Heart left ventricle (tissue), 16 donors: Measurements from ENCODE around the gene CACNA1D. TPM values are rescaled to one million over a fixed set of nuclear protein-coding genes. Genes with fewer than 3 reads are reported as not detected.
"Not testable (repeated sequence)": the region's sequence is repeated elsewhere in the genome, so short reads cannot be mapped to it uniquely, and the experiment has no call there.

ENCODE experiments used
- ATAC-seq, 4 donors: fragments of 200-7000 bp; cut with Tn5 transposase; one replicate each; pipeline ENCODE4 v1.9.1; 2020 to 2022; ENCODE audit warnings: moderate library complexity in 4 of 4, mild to moderate bottlenecking in 3 of 4, moderate number of reproducible peaks in 1 of 4
- DNase-seq, 5 donors: peaks; one replicate each; pipeline ENCODE4 v3.0.0-alpha.2; 2020
- H3K27ac ChIP-seq, 12 donors: fragments of 200-600 bp; sonication (generic) in 4 of 12; one replicate each; pipeline versions ENCODE4 v1.5.0 to v1.8.0; 2016 to 2022; ENCODE audit warnings: mild to moderate bottlenecking in 2 of 12
- H3K27me3 ChIP-seq, 9 donors: fragments of 200-600 bp; sonication (generic) in 2 of 9; one replicate each; pipeline versions ENCODE4 v1.5.1 to v1.8.0; 2016 to 2022; ENCODE audit warnings: mild to moderate bottlenecking in 3 of 9
- H3K36me3 ChIP-seq, 9 donors: fragments of 200-600 bp; sonication (generic) in 2 of 9; one replicate each; pipeline versions ENCODE4 v1.5.0 to v1.8.0; 2018 to 2022; ENCODE audit warnings: mild to moderate bottlenecking in 2 of 9
- H3K4me1 ChIP-seq, 12 donors: fragments of 200-600 bp; sonication (generic) in 4 of 12; one replicate each; pipeline versions ENCODE4 v1.5.0 to v1.8.0; 2016 to 2022; ENCODE audit warnings: mild to moderate bottlenecking in 3 of 12
- H3K4me3 ChIP-seq, 12 donors: fragments of 200-600 bp; sonication (generic) in 4 of 12; one replicate each; pipeline versions ENCODE4 v1.5.0 to v1.8.0; 2017 to 2022; ENCODE audit warnings: mild to moderate bottlenecking in 9 of 12, moderate library complexity in 4 of 12
- H3K9me3 ChIP-seq, 12 donors: fragments of 200-600 bp; sonication (generic) in 4 of 12; one replicate each; pipeline versions ENCODE4 v1.5.0 to v1.8.0; 2016 to 2022; ENCODE audit warnings: mild to moderate bottlenecking in 1 of 12
- CTCF ChIP-seq, 12 donors: fragments of 200-600 bp; sonication (generic) in 4 of 12; IDR thresholded peaks; one replicate each; pipeline versions ENCODE4 v1.5.0 to v1.8.0; 2018 to 2022; ENCODE audit warnings: antibody characterized with exemption in 12 of 12, mild to moderate bottlenecking in 5 of 12
- POLR2A ChIP-seq, 2 donors: fragments of 450-650 bp; IDR thresholded peaks; one replicate each; pipeline ENCODE4 v1.6.1; 2017; ENCODE audit warnings: antibody characterized with exemption in 2 of 2, mild to moderate bottlenecking in 2 of 2, moderate library complexity in 2 of 2
- WGBS, 4 donors: extraction: QIAGEN DNeasy Blood & Tissue Kit in 2 of 4; methylation state at CpG; one replicate each; pipeline versions ENCODE4 v1.1.5 to v1.1.7; 2013 to 2018; 5-methylcytosine and 5-hydroxymethylcytosine counted together
- intact Hi-C, 10 donors: fragments of 100-400 bp; cut with DNase I; formaldehyde crosslinking; loops; one replicate each; pipeline versions ENCODE4 v1.11.1 to v1.14.2; 2022
- polyA plus RNA-seq, 2 donors: library from polyadenylated mRNA; stranded (reverse); fragments of 200-250 nt; gene quantifications; one replicate each; pipeline ENCODE4 v1.2.3, GENCODE V29; 2013
- total RNA-seq, 9 donors: library from RNA; depleted of rRNA in 2 of 9; stranded (reverse); fragments of >200 nt in 2 of 9; fragmentation: NEBNext Ultra II Directional in 3 of 9; extraction: Animal tissue kit (Norgen Biotek cat#: 25700) in 3 of 9; gene quantifications; one replicate each; pipeline versions ENCODE4 v1.1.0 to v1.2.4, GENCODE V29; 2016 to 2023
- donor health status: ischemic (EF 13 %, LVEDD 7.1; RV severe dilation, severe dysfunction).
- donor health status: healthy with polysubstance abuse.
- donor health status: DM: no; HTN: yes; CAD: no.
- donor health status: DM: no; HTN: no; CAD: no.
- donor health status: ischemic (EF 25% LVEDD 6.9; RV normal size, moderate dysfunction).
- donor health status: ischemic (EF 25% LVEDD 5.7; RV mildly dilated, moderate dysfunction).
- donor health status: healthy.
- donor health status: DM: yes; HTN: yes; CAD: no.
- donor health status: ischemic (EF 35%, LVEDD 5.7; RV mildly dilated, moderate dysfunction).
- donor health status: nonischemic (EF 11% LVEDD 7.7; RV severe dilation, severe dysfunction).
- donor health status: DM: yes; HTN: yes; CAD: no.
- donor health status: PGD.
- donor health status: ischemic (EF 29% LVEDD 5.4; RV normal size, mild dysfunction).
- donor health status: nonischemic (EF 23%, LVEDD 6.1; RV moderate dilation, normal function).

The CACNA1D gene
- total and polyA plus RNA-seq, 11 donors, result 0.06 to 2.4 (median 0.40) TPM; not detected in 1

GRCh38 chr3:53657651-53658050 lies 163.2 kb downstream of the CACNA1D start:
- 59 to 83% (median 72%) methylated on average over 1 of the region's 1 CpG for WGBS, 4 donors
- ATAC-seq (no peak), DNase-seq (no peak)
- Histone ChIP-seq H3K27me3 (no peaks in the 10 kb centered on the region), H3K27ac (no peak overlapping the region), H3K4me3 (no peak overlapping the region), H3K4me1 (no peaks in the 10 kb centered on the region), H3K36me3 (no peaks in the 10 kb centered on the region), H3K9me3 (peaks cover 0 to 30% (median 3%) of the 10 kb centered on the region in 12 donors)
- TF ChIP-seq CTCF (IDR thresholded peaks at IDR 0.05) (no peak), POLR2A (IDR thresholded peaks at IDR 0.05) (no peak)
- intact Hi-C loops, result no loop called here

GRCh38 chr3:53658613-53659193 lies 164.3 kb downstream of the CACNA1D start:
- H3K9me3 ChIP-seq, result peaks cover 0 to 26% (median 3%) of the 10 kb centered on the region in 12 donors
- H3K4me3 ChIP-seq, result no peak overlapping the region
- DNase-seq, result no peak
- H3K27me3 ChIP-seq, result peaks cover 0 to 3% (median 0%) of the 10 kb centered on the region in 9 donors
- H3K4me1 ChIP-seq, result no peaks in the 10 kb centered on the region
- no peaks in the 10 kb centered on the region for H3K36me3 ChIP-seq
- H3K27ac ChIP-seq, result no peak overlapping the region
- no peak for ATAC-seq
- intact Hi-C loops, result no loop called here
- TF ChIP-seq CTCF (IDR thresholded peaks at IDR 0.05) (no peak), POLR2A (IDR thresholded peaks at IDR 0.05) (no peak)
- 72 to 84% (median 77%) methylated on average over 6 of the region's 6 CpGs for WGBS, 4 donors

- DNase-seq (no peak), ATAC-seq (no peak)
- peaks cover 0 to 19% (median 2%) of the 10 kb centered on the region in 12 donors for H3K9me3 ChIP-seq
- TF ChIP-seq CTCF (IDR thresholded peaks at IDR 0.05) (no peak), POLR2A (IDR thresholded peaks at IDR 0.05) (no peak)
- intact Hi-C loops, result no loop called here
- no peaks in the 10 kb centered on the region for H3K36me3 ChIP-seq
- no peak overlapping the region for H3K27ac ChIP-seq
- 90 to 94% (median 93%) methylated on average over 7 of the region's 7 CpGs for WGBS, 4 donors
- H3K27me3 ChIP-seq, result peaks cover 0 to 3% (median 0%) of the 10 kb centered on the region in 9 donors
- no peaks in the 10 kb centered on the region for H3K4me1 ChIP-seq
- H3K4me3 ChIP-seq, result no peak overlapping the region
Measured at GRCh38 chr3:53659996-53660395, 165.6 kb downstream of the CACNA1D start.

- H3K4me3 ChIP-seq, result no peak overlapping the region
- H3K9me3 ChIP-seq, result peaks cover 0 to 19% (median 2%) of the 10 kb centered on the region in 12 donors
- intact Hi-C loops, result no loop called here
- DNase-seq, result no peak
- H3K36me3 ChIP-seq, result no peaks in the 10 kb centered on the region
- 84 to 91% (median 88%) methylated on average over 5 of the region's 5 CpGs for WGBS, 4 donors
- TF ChIP-seq CTCF (IDR thresholded peaks at IDR 0.05) (no peak), POLR2A (IDR thresholded peaks at IDR 0.05) (no peak)
- H3K27me3 ChIP-seq, result peaks cover 0 to 3% (median 0%) of the 10 kb centered on the region in 9 donors
- no peaks in the 10 kb centered on the region for H3K4me1 ChIP-seq
- no peak for ATAC-seq
- H3K27ac ChIP-seq, result no peak overlapping the region
Measured at GRCh38 chr3:53661480-53661879, 167.1 kb downstream of the CACNA1D start.

- 70 to 83% (median 73%) methylated on average over 4 of the region's 4 CpGs for WGBS, 4 donors
- H3K27ac ChIP-seq, H3K36me3 ChIP-seq, H3K27me3 ChIP-seq, H3K4me1 ChIP-seq, intact Hi-C loops, H3K4me3 ChIP-seq, ATAC-seq, DNase-seq: not testable (repeated sequence)
- H3K9me3 ChIP-seq, result peaks cover 0 to 19% (median 2%) of the 10 kb centered on the region in 12 donors
Measured at GRCh38 chr3:53664812-53665211, 170.4 kb downstream of the CACNA1D start.
